Esophagus squamous epithelium (tissue), 4 donors: ENCODE results near the gene TMEM168.

Experiments used
- POLR2A ChIP-seq, 4 donors: fragments of 450-650 bp; IDR thresholded peaks; one replicate each; pipeline ENCODE4 v1.6.1; 2017; ENCODE audit warnings: antibody characterized with exemption in 4 of 4, mild to moderate bottlenecking in 4 of 4, moderate library complexity in 3 of 4
- TF ChIP-seq, protein P1 (sequence below), 6 experiments: fragments of 450-650 bp in 4 of 6; fragments of 200-600 bp in 2 of 6; sonication (generic) in 2 of 6; IDR thresholded peaks; one replicate each; pipeline ENCODE4 v1.5.1; 2016 to 2019; ENCODE audit warnings: antibody characterized with exemption in 6 of 6, mild to moderate bottlenecking in 4 of 6, moderate library complexity in 4 of 6

GRCh38 chr7:112757337-112757736 lies 32.9 kb downstream of the TMEM168 start:
- TF ChIP-seq, protein P1, sequence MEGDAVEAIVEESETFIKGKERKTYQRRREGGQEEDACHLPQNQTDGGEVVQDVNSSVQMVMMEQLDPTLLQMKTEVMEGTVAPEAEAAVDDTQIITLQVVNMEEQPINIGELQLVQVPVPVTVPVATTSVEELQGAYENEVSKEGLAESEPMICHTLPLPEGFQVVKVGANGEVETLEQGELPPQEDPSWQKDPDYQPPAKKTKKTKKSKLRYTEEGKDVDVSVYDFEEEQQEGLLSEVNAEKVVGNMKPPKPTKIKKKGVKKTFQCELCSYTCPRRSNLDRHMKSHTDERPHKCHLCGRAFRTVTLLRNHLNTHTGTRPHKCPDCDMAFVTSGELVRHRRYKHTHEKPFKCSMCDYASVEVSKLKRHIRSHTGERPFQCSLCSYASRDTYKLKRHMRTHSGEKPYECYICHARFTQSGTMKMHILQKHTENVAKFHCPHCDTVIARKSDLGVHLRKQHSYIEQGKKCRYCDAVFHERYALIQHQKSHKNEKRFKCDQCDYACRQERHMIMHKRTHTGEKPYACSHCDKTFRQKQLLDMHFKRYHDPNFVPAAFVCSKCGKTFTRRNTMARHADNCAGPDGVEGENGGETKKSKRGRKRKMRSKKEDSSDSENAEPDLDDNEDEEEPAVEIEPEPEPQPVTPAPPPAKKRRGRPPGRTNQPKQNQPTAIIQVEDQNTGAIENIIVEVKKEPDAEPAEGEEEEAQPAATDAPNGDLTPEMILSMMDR (IDR thresholded peaks at IDR 0.05), result no peak
- TF ChIP-seq POLR2A (IDR thresholded peaks at IDR 0.05), result no peak
